HL-60 (cell line): Measurements from ENCODE around the gene TFCP2.

Source experiments
- CTCF ChIP-seq: IDR thresholded peaks from one replicate; pipeline ENCODE4 v1.5.1; 2011; ENCODE audit warnings: low read length, control low read depth, inconsistent platforms; ENCODE audit not compliant: insufficient read depth
- GABPA ChIP-seq: IDR thresholded peaks from 2 replicates; pipeline ENCODE4 v1.6.1; 2012; ENCODE audit warnings: low read depth
- POLR2AphosphoS5 ChIP-seq: IDR thresholded peaks from 2 replicates; pipeline ENCODE4 v1.6.1; 2012; ENCODE audit warnings: low read depth
- TF ChIP-seq, protein P1 (sequence below): IDR thresholded peaks from 2 replicates; pipeline ENCODE4 v1.6.1; 2012; ENCODE audit warnings: low read depth; ENCODE audit not compliant: insufficient replicate concordance

DNA sequence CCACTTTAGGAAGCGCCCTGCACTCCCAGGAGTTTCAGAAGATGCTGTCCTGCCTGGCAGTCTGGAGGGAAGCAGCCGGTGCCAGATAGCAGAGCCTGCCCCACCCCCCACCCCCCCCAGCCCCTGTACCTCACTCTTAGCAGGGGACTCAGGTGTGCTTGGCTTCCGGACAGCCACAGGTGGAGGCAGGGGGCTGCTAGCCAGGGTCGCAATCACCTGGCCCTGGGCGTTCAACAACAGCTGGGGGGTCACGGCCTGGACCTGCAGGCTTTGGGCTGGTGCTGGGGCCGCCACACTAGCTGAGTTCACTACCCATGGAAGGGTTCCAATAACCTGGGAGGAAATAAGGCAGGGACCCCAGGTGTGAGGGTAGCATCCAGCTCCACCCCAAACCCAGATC is 22.9 kb upstream of the TFCP2 start:
- TF ChIP-seq CTCF (no peak), POLR2AphosphoS5 (no peak), GABPA (no peak)
- TF ChIP-seq, protein P1, sequence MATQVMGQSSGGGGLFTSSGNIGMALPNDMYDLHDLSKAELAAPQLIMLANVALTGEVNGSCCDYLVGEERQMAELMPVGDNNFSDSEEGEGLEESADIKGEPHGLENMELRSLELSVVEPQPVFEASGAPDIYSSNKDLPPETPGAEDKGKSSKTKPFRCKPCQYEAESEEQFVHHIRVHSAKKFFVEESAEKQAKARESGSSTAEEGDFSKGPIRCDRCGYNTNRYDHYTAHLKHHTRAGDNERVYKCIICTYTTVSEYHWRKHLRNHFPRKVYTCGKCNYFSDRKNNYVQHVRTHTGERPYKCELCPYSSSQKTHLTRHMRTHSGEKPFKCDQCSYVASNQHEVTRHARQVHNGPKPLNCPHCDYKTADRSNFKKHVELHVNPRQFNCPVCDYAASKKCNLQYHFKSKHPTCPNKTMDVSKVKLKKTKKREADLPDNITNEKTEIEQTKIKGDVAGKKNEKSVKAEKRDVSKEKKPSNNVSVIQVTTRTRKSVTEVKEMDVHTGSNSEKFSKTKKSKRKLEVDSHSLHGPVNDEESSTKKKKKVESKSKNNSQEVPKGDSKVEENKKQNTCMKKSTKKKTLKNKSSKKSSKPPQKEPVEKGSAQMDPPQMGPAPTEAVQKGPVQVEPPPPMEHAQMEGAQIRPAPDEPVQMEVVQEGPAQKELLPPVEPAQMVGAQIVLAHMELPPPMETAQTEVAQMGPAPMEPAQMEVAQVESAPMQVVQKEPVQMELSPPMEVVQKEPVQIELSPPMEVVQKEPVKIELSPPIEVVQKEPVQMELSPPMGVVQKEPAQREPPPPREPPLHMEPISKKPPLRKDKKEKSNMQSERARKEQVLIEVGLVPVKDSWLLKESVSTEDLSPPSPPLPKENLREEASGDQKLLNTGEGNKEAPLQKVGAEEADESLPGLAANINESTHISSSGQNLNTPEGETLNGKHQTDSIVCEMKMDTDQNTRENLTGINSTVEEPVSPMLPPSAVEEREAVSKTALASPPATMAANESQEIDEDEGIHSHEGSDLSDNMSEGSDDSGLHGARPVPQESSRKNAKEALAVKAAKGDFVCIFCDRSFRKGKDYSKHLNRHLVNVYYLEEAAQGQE = no peak
